HG03045 (cell line): Measurements from ENCODE around the gene DACH2.

Experiments used
- ATAC-seq: cut with Tn5 transposase; IDR thresholded peaks from one replicate; pipeline ENCODE4 v1.9.1; 2021; ENCODE audit warnings: mild to moderate bottlenecking, moderate library complexity; ENCODE audit not compliant: unreplicated experiment

Gene DACH2

GRCh38 chrX:86747091-86747490 is 598.8 kb downstream of the DACH2 start:
- no peak for ATAC-seq

- no peak for ATAC-seq
Observed at GRCh38 chrX:86805241-86805640, 657.0 kb downstream of the DACH2 start.

GRCh38 chrX:86806786-86807185 is 658.5 kb downstream of the DACH2 start:
- ATAC-seq: no peak

- ATAC-seq: no peak
Observed at GRCh38 chrX:86809651-86810050, 661.4 kb downstream of the DACH2 start.

GRCh38 chrX:86829786-86830185 is 681.5 kb downstream of the DACH2 start:
- ATAC-seq: no peak

GRCh38 chrX:86830685-86831084 is 682.4 kb downstream of the DACH2 start:
- ATAC-seq: no peak

- ATAC-seq: no peak
Observed at GRCh38 chrX:86845101-86845500, 696.9 kb downstream of the DACH2 start.
